RWPE2 (cell line): ENCODE results near the gene YWHAE.

Source experiments
- ATAC-seq: fragments of 200-7000 bp; cut with Tn5 transposase; 3 replicates; pipeline ENCODE4 v1.9.1; 2021; ENCODE audit warnings: low read depth
- DNase-seq: peaks from one replicate; pipeline ENCODE4 v3.0.0-alpha.2; 2020; ENCODE audit warnings: low spot score
- H3K27ac ChIP-seq: fragments of 450-650 bp; 2 replicates; pipeline ENCODE4 v1.5.1; 2017; ENCODE audit warnings: mild to moderate bottlenecking; ENCODE audit not compliant: poor library complexity, severe bottlenecking
- H3K27me3 ChIP-seq: fragments of 250-450 bp; sonication (Bioruptor Pico); 2 replicates; pipeline ENCODE4 v1.5.1; 2021; ENCODE audit warnings: mild to moderate bottlenecking, moderate library complexity; ENCODE audit not compliant: insufficient read depth, poor library complexity, severe bottlenecking
- H3K36me3 ChIP-seq: fragments of 250-450 bp; sonication (Bioruptor Pico); 2 replicates; pipeline ENCODE4 v1.5.1; 2020; ENCODE audit warnings: low read depth, mild to moderate bottlenecking, moderate library complexity
- H3K4me1 ChIP-seq: fragments of 250-450 bp; sonication (Bioruptor Pico); 2 replicates; pipeline ENCODE4 v1.5.1; 2021; ENCODE audit warnings: mild to moderate bottlenecking, moderate library complexity; ENCODE audit not compliant: insufficient read depth, poor library complexity, severe bottlenecking
- H3K4me3 ChIP-seq: fragments of 250-450 bp; sonication (Bioruptor Pico); 2 replicates; pipeline ENCODE4 v1.5.1; 2021; ENCODE audit warnings: mild to moderate bottlenecking, moderate library complexity; ENCODE audit not compliant: severe bottlenecking
- H3K9me3 ChIP-seq: fragments of 250-450 bp; sonication (Bioruptor Pico); 2 replicates; pipeline ENCODE4 v1.5.1; 2021; ENCODE audit warnings: mild to moderate bottlenecking, moderate library complexity; ENCODE audit not compliant: severe bottlenecking
- CTCF ChIP-seq: fragments of 450-650 bp; IDR thresholded peaks from one replicate; pipeline ENCODE4 v1.5.1; 2017; ENCODE audit warnings: mild to moderate bottlenecking, moderate library complexity; ENCODE audit not compliant: poor library complexity, severe bottlenecking

Gene YWHAE

GRCh38 chr17:1431631-1432104 lies 31.6 kb upstream of the YWHAE start:
- no peaks in the 10 kb centered on the region for H3K9me3 ChIP-seq
- H3K4me1 ChIP-seq: no peaks in the 10 kb centered on the region
- ATAC-seq (no peak), DNase-seq (no peak)
- H3K27ac ChIP-seq: no peak overlapping the region
- H3K36me3 ChIP-seq: peaks cover 54% of the 10 kb centered on the region
- H3K27me3 ChIP-seq: no peaks in the 10 kb centered on the region
- H3K4me3 ChIP-seq: no peak overlapping the region
- TF ChIP-seq CTCF: no peak

DNA sequence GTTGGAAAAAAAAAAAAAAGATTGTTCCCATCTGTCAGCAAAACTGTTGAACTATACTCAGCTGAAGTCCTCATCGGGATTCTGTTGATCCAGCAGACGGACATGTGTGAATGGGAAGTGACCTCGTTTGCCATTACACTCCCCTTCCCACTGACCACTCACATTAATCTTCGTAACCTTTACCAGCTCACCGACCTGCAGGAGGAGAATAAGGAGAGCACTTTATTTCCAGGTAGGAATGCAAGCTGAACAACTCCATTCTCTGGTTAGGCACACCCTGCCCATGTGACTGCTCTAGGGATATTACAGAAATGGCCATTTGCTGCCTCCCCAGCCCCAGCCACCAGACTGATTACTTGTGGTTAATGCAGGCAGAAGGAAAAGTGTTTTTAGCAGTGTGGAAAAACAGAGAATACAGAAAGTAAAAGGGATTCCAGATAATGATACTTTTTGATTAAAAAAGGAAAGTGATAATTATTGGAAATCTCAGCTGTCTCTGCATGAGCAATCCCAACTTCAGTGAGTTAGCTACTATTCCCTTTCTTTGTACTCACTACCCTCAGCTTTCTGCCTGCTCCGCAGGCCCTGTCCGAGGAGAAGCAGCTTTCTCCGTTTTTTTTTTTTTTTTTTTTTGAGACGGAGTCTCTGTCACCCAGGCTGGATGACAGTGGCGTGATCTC lies 23.6 kb upstream of the YWHAE start:
- Histone ChIP-seq H3K36me3 (peaks cover 41% of the 10 kb centered on the region), H3K4me3 (no peak overlapping the region), H3K9me3 (no peaks in the 10 kb centered on the region), H3K4me1 (peaks cover 13% of the 10 kb centered on the region), H3K27ac (peak overlapping the region; percentile 71), H3K27me3 (no peaks in the 10 kb centered on the region)
- ATAC-seq (no peak), DNase-seq (no peak)
- no peak for TF ChIP-seq CTCF

DNA sequence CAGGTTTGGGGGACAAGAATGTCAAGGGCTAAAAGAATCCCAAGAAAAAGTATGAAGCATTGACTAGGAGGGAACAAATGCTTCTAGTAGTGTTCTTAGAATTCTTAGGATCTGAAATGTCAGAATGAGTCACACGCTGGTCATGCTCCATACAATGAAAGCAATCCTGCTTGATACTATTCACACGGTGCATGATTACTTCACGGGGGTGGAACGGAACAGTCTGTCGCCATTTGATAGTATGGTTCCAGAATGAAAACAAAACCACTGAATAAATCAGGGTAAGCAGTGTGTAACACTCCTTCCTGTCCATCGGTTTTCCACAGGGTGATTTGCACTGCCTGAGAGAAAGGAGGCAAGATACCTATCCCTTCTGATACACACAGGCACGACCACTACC lies 22.9 kb upstream of the YWHAE start:
- DNase-seq: peak; percentile 75
- Histone ChIP-seq H3K27me3 (no peaks in the 10 kb centered on the region), H3K4me3 (no peak overlapping the region), H3K9me3 (no peaks in the 10 kb centered on the region), H3K27ac (peak overlapping the region; percentile 71), H3K36me3 (peaks cover 41% of the 10 kb centered on the region), H3K4me1 (peaks cover 13% of the 10 kb centered on the region)
- TF ChIP-seq CTCF: no peak
- peak; percentile 98 for ATAC-seq

GRCh38 chr17:1421470-1421869 lies 21.4 kb upstream of the YWHAE start:
- Histone ChIP-seq H3K4me1 (peaks cover 13% of the 10 kb centered on the region), H3K9me3 (no peaks in the 10 kb centered on the region), H3K27me3 (no peaks in the 10 kb centered on the region), H3K4me3 (no peak overlapping the region), H3K27ac (peak overlapping the region; percentile 71), H3K36me3 (peaks cover 37% of the 10 kb centered on the region)
- no peak for ATAC-seq
- no peak for DNase-seq
- no peak for TF ChIP-seq CTCF

DNA sequence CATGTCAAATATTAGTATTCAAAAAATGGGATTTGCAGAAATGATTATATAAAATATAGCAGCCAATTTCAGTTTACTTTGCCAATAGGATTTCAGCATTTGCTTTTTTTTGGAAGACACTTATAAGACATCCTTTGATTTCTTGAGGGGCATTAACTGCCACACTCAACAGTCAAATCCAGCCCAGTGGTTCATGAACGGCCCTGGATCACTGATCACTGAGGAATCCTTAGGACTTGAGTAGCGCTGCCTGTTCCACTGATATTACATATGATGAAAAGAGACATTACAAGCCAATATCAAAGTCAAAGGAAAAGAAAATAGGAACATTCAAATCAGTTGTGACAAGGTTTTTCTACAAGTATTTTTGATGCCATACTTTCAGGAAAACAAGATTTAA lies 21.0 kb upstream of the YWHAE start:
- DNase-seq (no peak), ATAC-seq (no peak)
- Histone ChIP-seq H3K4me1 (peaks cover 13% of the 10 kb centered on the region), H3K36me3 (peaks cover 37% of the 10 kb centered on the region), H3K9me3 (no peaks in the 10 kb centered on the region), H3K4me3 (no peak overlapping the region), H3K27ac (no peak overlapping the region), H3K27me3 (no peaks in the 10 kb centered on the region)
- no peak for TF ChIP-seq CTCF
